Activated naive CD4-positive, alpha-beta T cell treated with anti-CD3 and anti-CD28 coated beads, Interleukin-2, amount 50 U/mL, for 16 hours (primary cell): ENCODE results near the gene MSH3.
"Not testable (repeated sequence)": the region's sequence is repeated elsewhere in the genome, so short reads cannot be mapped to it uniquely, and the experiment has no call there.

Source experiments
- DNase-seq: peaks from one replicate; pipeline ENCODE4 v3.0.0-alpha.2; 2020

MSH3 gene

GRCh38 chr5:80711216-80711615 is 56.8 kb downstream of the MSH3 start:
- no peak for DNase-seq

GRCh38 chr5:80711938-80712337 is 57.5 kb downstream of the MSH3 start:
- DNase-seq = no peak

- no peak for DNase-seq
These were observed 58.5 kb downstream of the MSH3 start for GRCh38 chr5:80712919-80713318.

GRCh38 chr5:80713631-80714030 is 59.2 kb downstream of the MSH3 start:
- DNase-seq = no peak

GRCh38 chr5:80714570-80715298 is 60.3 kb downstream of the MSH3 start:
- no peak for DNase-seq

- no peak for DNase-seq
These were observed 61.4 kb downstream of the MSH3 start for GRCh38 chr5:80715887-80716286.

- DNase-seq = no peak
These were observed 65.7 kb downstream of the MSH3 start for GRCh38 chr5:80720181-80720580.

- DNase-seq = no peak
These were observed 68.5 kb downstream of the MSH3 start for GRCh38 chr5:80722916-80723315.

GRCh38 chr5:80725446-80725845 is 71.0 kb downstream of the MSH3 start:
- DNase-seq = no peak

GRCh38 chr5:80736730-80737129 is 82.3 kb downstream of the MSH3 start:
- DNase-seq = no peak

- no peak for DNase-seq
These were observed 84.0 kb downstream of the MSH3 start for GRCh38 chr5:80738466-80738865.

- DNase-seq = no peak
These were observed 84.6 kb downstream of the MSH3 start for GRCh38 chr5:80739057-80739456.

- DNase-seq = no peak
These were observed 85.0 kb downstream of the MSH3 start for GRCh38 chr5:80739496-80739895.

- DNase-seq = no peak
These were observed 85.4 kb downstream of the MSH3 start for GRCh38 chr5:80739898-80740297.

GRCh38 chr5:80740488-80740887 is 86.0 kb downstream of the MSH3 start:
- DNase-seq = not testable (repeated sequence)

- DNase-seq = no peak
These were observed 86.5 kb downstream of the MSH3 start for GRCh38 chr5:80740999-80741398.

GRCh38 chr5:80744149-80744548 is 89.7 kb downstream of the MSH3 start:
- DNase-seq = no peak

- DNase-seq = no peak
These were observed 91.0 kb downstream of the MSH3 start for GRCh38 chr5:80745490-80745889.

GRCh38 chr5:80747922-80748321 is 93.5 kb downstream of the MSH3 start:
- DNase-seq = no peak

- no peak for DNase-seq
These were observed 98.0 kb downstream of the MSH3 start for GRCh38 chr5:80752427-80752826.

GRCh38 chr5:80753712-80754111 is 99.3 kb downstream of the MSH3 start:
- no peak for DNase-seq

- DNase-seq = peak; percentile 12
These were observed 100.4 kb downstream of the MSH3 start for GRCh38 chr5:80754900-80755299.

- DNase-seq = no peak
These were observed 101.2 kb downstream of the MSH3 start for GRCh38 chr5:80755626-80756025.

- no peak for DNase-seq
These were observed 101.8 kb downstream of the MSH3 start for GRCh38 chr5:80756292-80756691.

- no peak for DNase-seq
These were observed 102.8 kb downstream of the MSH3 start for GRCh38 chr5:80757290-80757689.
